ENCODE results near the gene BABAM2. TPM values are rescaled to one million over a fixed set of nuclear protein-coding genes. Genes with fewer than 3 reads are reported as not detected.

BABAM2 gene
- total RNA-seq, 1 donor from 2014 or later: 13.6 TPM

GRCh38 chr2:28168376-28168775 lies 277.8 kb downstream of the BABAM2 start:
- DNase-seq: no peak

- DNase-seq: no peak
Observed at GRCh38 chr2:28169492-28169891, 279.0 kb downstream of the BABAM2 start.

- DNase-seq: no peak
Observed at GRCh38 chr2:28172114-28172898, 281.8 kb downstream of the BABAM2 start.

GRCh38 chr2:28173377-28173776 lies 282.8 kb downstream of the BABAM2 start:
- no peak for DNase-seq

GRCh38 chr2:28174211-28174610 lies 283.7 kb downstream of the BABAM2 start:
- DNase-seq: no peak

GRCh38 chr2:28175028-28175427 lies 284.5 kb downstream of the BABAM2 start:
- no peak for DNase-seq

GRCh38 chr2:28178946-28179345 lies 288.4 kb downstream of the BABAM2 start:
- DNase-seq: no peak

GRCh38 chr2:28181801-28182200 lies 291.3 kb downstream of the BABAM2 start:
- DNase-seq: no peak

- no peak for DNase-seq
Observed at GRCh38 chr2:28182348-28182747, 291.8 kb downstream of the BABAM2 start.

GRCh38 chr2:28185153-28185552 lies 294.6 kb downstream of the BABAM2 start:
- DNase-seq: no peak

- DNase-seq: no peak
Observed at GRCh38 chr2:28185891-28186290, 295.4 kb downstream of the BABAM2 start.

GRCh38 chr2:28187186-28187585 lies 296.7 kb downstream of the BABAM2 start:
- no peak for DNase-seq

- DNase-seq: no peak
Observed at GRCh38 chr2:28188436-28188835, 297.9 kb downstream of the BABAM2 start.

- DNase-seq: peak; percentile 33
Observed at GRCh38 chr2:28193630-28194403, 303.3 kb downstream of the BABAM2 start.

GRCh38 chr2:28199995-28200679 lies 309.6 kb downstream of the BABAM2 start:
- DNase-seq: no peak

- no peak for DNase-seq
Observed at GRCh38 chr2:28201671-28202180, 311.2 kb downstream of the BABAM2 start.

GRCh38 chr2:28202719-28203118 lies 312.2 kb downstream of the BABAM2 start:
- no peak for DNase-seq

- peak; percentile 79 for DNase-seq
Observed at GRCh38 chr2:28206762-28207161, 316.2 kb downstream of the BABAM2 start.

GRCh38 chr2:28209261-28209691 lies 318.7 kb downstream of the BABAM2 start:
- peak; percentile 55 for DNase-seq

- peak; percentile 63 for DNase-seq
Observed at GRCh38 chr2:28209864-28210263, 319.3 kb downstream of the BABAM2 start.

GRCh38 chr2:28210535-28210934 lies 320.0 kb downstream of the BABAM2 start:
- no peak for DNase-seq

- no peak for DNase-seq
Observed at GRCh38 chr2:28216331-28216730, 325.8 kb downstream of the BABAM2 start.

All from dermis blood vessel endothelial cell (primary cell).